HG03571 (cell line): ENCODE results near the gene ZNF318.
A peak's percentile ranks its signal among the peaks of the same experiment; 100 is the strongest.
"Not testable (repeated sequence)": the region's sequence is repeated elsewhere in the genome, so short reads cannot be mapped to it uniquely, and the experiment has no call there.

Experiments used
- ATAC-seq: cut with Tn5 transposase; IDR thresholded peaks from one replicate; pipeline ENCODE4 v1.9.1; 2021; ENCODE audit not compliant: unreplicated experiment

Gene ZNF318

GRCh38 chr6:43336382-43336781 lies 33.1 kb downstream of the ZNF318 start:
- no peak for ATAC-seq

DNA sequence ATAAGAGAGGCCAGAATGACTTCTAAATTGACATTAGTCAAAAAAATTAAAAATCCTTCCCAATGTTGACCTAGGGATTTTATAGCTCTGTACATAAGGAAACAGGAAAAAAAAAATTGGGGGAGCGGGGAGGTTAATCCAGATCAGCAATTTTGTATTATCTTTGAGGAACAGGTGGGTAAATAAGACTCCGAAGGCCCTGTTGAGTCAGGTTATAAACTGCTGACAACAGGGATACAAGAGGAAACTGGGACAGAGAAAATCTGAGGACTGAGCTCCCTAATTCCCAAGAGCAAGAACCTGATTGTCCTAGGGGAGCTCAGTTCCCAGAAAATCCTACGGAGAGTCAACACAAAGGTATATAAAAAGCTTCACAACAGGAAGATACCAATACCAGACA lies 34.0 kb downstream of the ZNF318 start:
- no peak for ATAC-seq

- no peak for ATAC-seq
Observed at GRCh38 chr6:43334466-43335095, 34.9 kb downstream of the ZNF318 start.

GRCh38 chr6:43331891-43332290 lies 37.6 kb downstream of the ZNF318 start:
- no peak for ATAC-seq

DNA sequence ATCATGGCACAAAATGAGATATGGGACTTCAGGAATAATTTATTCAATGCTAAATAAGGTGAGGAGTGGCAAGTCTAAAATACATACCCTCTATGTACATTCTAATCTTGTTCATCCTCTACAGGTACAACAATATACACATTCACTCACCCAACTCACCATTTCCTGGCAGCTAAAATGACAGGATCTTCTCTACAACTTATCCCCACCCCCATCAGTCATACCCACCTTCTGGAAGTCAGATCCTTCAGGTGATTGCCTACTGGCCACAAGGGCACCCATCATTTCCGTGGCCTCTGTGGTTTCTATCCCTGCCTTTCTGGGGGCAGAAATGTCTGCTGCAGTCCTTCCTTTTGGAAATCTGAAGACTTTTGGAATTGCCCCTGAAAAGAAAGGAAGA lies 38.0 kb downstream of the ZNF318 start:
- no peak for ATAC-seq

- ATAC-seq = no peak
Observed at GRCh38 chr6:43328528-43328927, 40.9 kb downstream of the ZNF318 start.

DNA sequence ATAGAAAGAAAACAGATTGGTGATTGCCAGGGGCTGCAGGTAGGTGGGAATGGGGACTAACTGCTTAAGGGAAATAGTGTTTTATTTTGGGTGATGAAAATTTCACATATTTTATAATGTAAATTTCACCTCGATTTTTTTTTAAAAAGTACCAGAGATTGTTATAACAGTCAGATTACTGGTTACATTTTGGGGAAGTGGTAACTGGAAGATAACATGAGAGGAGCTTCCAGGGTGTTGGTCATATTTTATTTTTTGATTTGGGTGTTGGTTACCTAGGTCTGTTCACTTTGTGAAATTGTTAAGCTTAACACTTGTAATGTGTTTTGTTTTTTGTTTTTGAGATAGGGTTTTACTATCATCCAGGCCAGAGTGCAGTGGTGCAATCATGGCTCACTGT lies 43.6 kb downstream of the ZNF318 start:
- no peak for ATAC-seq

DNA sequence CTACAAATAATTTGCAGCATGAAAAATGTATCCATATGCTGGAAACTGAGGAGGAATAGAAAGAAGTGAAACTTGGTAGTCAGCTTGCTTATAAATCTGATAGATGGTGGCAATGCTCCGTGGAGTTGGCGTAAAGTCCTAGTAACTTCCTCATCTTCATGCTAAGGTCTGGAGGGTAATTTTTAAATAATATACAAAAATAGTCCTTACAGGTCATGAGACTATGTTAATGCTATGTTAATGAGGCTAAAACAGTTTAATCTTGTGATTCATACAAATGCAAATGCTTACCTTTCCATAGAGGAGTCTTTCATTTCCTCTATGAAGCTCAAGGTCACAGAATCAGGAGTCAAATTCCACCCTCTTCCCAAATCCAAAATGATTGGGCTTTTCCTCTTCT lies 51.4 kb downstream of the ZNF318 start:
- no peak for ATAC-seq

DNA sequence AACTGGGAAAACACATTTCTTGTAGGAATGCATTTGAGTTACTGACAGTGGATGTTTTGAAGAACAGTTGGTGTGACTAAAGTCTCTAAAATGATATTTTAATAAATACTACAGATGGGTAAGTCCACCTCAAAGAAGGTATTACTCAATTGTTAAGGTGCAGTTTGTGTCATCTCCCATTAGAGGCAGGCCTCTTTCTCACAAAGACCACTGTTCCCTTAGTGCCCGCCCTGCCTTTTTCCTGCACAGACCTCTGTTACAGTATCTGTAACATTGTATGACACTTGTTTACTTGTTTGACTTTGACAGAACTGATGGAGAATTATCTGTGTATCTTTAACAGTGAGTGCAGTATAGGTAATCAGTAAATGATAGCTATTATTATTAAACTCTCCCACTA lies 55.6 kb downstream of the ZNF318 start:
- no peak for ATAC-seq

- no peak for ATAC-seq
Observed at GRCh38 chr6:43311666-43312065, 57.8 kb downstream of the ZNF318 start.

DNA sequence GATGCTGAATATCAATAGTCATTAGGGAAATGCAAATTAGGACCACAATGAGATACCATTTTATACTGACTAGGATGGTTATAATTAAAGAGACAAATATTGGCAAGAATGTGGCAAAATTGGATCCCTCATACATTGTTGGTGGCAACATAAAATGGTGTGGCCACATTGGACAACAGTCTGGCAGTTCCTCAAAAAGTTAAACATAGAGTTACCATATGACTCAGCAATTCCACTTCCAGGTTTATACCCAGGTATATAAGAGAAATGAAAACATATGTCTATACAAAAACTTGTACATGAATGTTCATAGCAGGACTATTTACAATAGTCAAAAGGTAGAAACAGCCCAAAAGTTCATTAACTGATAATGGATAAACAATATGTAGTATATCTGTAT lies 58.8 kb downstream of the ZNF318 start:
- ATAC-seq = no peak

- ATAC-seq = no peak
Observed at GRCh38 chr6:43310134-43310533, 59.3 kb downstream of the ZNF318 start.

- no peak for ATAC-seq
Observed at GRCh38 chr6:43308990-43309477, 60.4 kb downstream of the ZNF318 start.

DNA sequence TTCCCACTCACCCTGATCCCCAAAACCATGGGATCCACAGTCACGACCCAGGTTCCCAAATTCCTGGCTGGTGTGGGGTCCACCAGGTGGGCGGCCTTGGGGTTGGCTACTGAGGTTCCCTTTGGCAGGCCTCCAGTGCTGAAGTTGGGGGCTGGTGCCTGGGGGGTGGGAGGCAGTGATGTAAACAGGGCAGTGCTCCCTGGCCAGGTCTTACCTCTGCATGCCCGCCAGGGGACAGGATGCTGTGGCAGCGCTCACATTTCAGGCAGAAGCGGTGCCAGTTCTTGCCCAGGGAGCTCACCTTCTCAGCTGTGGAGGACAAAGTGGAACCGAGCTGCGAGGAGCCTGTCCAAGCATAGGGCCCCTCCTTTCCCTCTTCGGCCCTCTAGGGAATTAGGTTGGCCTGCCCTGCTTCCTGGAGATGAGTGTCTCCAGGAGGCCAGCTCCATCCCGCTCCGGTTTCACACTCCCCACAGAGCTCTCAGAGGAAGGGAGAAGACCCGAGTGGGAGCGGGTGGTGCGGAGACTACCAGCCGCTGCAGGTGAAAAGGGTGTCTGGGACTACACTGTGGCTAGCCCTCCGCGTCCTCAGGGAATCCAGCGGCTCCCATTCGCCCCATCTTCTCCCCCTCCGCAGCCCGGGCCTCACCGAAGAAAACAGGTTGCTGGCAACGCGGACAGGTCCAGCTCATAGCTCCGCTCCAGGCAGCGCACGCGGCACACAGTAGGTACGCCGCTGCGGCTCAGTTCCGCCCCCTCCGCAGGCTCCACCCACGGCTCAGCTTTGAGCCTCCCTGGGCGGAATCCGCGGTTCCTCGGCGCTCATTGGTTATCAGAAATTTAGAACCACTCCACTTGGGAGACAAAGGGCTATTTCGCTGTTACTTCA lies 61.1 kb downstream of the ZNF318 start, which contains the start of gene CRIP3:
CRIP3 (minus strand) TSS at position 726 of the 889 bp plus-strand sequence; CDS start at position 692, 34 bp downstream.
- peak; percentile 45 for ATAC-seq

DNA sequence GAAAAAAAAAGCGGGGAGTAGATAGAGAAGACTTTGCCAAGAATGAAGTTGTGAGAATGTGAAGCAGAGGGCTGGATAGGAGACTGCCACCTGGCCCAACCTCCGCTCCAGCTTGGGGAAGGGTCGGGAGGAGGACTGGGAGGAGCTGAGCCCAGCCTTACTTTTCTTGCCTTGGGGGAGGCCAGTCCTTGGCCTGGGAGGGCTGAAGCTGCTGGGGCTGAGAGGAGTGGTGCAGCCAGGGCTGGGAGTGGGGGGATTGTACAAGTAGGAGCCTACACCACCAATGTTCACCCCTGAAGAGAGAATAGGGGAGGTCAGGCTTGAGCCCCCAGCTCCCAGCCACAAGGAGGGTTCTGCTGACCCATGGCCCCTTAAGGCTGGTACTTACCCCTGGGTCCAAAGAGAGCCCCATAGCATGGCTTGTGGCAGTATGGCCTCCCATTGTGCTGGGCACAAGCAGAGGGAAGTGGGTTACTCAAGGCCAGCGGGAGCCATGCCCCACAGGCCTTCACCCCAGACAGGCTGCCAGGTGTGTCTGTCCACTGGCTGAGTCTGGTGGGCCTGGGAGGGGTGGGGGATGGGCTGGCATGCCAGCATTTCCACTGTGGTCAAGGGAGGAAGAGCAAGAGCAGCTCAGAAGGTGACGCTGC lies 61.9 kb downstream of the ZNF318 start:
- no peak for ATAC-seq

- no peak for ATAC-seq
Observed at GRCh38 chr6:43306086-43306485, 63.4 kb downstream of the ZNF318 start.

DNA sequence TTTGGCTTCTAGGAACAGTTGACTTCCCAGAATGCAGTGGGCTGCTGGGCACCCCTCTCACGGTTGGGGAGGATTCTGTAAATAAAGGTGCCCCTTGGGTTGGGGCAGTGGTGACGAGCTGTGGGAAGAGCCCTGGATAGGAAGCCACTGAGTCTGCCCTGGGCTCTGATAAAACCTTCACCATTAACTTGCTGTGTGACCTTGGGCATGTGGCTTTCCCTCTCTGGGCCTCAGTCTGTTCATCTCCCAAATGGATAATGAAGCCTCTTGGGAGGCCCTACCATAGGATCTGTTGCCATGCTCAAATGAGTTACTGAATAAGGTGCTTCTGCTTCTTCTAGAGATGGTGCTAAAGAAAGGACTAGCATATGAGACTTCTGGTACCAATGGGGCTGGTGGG lies 64.6 kb downstream of the ZNF318 start:
- ATAC-seq = no peak

DNA sequence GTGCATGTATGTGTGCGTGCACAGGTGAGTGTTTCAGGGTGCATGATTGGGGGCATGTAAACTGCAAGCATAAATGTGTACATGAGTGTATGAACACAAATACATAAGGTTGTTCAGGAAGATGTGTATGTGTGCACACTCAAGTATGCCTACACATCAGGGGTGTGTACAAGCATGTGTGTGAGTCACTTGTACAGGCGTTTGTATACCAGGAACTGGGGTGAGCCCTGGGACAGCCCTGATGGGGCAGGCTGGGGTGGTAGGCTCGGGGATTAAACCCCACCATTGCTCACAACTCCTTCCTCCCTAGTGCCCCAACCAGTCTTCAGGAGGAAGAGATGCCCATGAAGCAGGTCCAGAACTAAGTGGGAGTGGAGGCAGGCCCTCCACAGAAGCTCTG lies 65.1 kb downstream of the ZNF318 start:
- no peak for ATAC-seq

GRCh38 chr6:43303751-43304331 lies 65.6 kb downstream of the ZNF318 start:
- no peak for ATAC-seq

GRCh38 chr6:43303006-43303405 lies 66.4 kb downstream of the ZNF318 start:
- ATAC-seq = not testable (repeated sequence)

- no peak for ATAC-seq
Observed at GRCh38 chr6:43302126-43302525, 67.3 kb downstream of the ZNF318 start.
